ENCODE data around the gene MSL3B.
A peak's percentile ranks its signal among the peaks of the same experiment; 100 is the strongest.

Gene MSL3B

GRCh38 chr2:233822101-233822771, 46.0 kb downstream of the MSL3B start:
- DNase-seq, result peak in 8 of 42 donors; percentile 1 to 26 (median 10)
- intact Hi-C loops (cut with DNase I), result no loop called here

GRCh38 chr2:233821709-233822100, 46.5 kb downstream of the MSL3B start:
- intact Hi-C loops (cut with DNase I), result no loop called here
- DNase-seq, result peak in 5 of 42 donors; percentile 2 to 21 (median 5)

GRCh38 chr2:233821196-233821595, 47.0 kb downstream of the MSL3B start:
- DNase-seq, result peak in 3 of 42 donors; percentile 4 to 15 (median 5)
- intact Hi-C loops (cut with DNase I), result no loop called here

- DNase-seq, result peak in 4 of 42 donors; percentile 10 to 16 (median 12)
- intact Hi-C loops (cut with DNase I), result no loop called here
Observed at GRCh38 chr2:233820774-233821105, 47.4 kb downstream of the MSL3B start.

- DNase-seq, result peak in 4 of 42 donors; percentile 10 to 29 (median 10)
- intact Hi-C loops (cut with DNase I), result no loop called here
Observed at GRCh38 chr2:233819884-233820773, 48.1 kb downstream of the MSL3B start.

- intact Hi-C loops (cut with DNase I), result no loop called here
- peak in 6 of 42 donors; percentile 1 to 20 (median 5) for DNase-seq
Observed at GRCh38 chr2:233818639-233819621, 49.3 kb downstream of the MSL3B start.

- intact Hi-C loops (cut with DNase I), result no loop called here
- DNase-seq, result peak in 5 of 42 donors; percentile 2 to 23 (median 8)
Observed at GRCh38 chr2:233817995-233818638, 50.1 kb downstream of the MSL3B start.

GRCh38 chr2:233817361-233817911, 50.8 kb downstream of the MSL3B start:
- intact Hi-C loops (cut with DNase I), result no loop called here
- DNase-seq, result peak in 7 of 42 donors; percentile 1 to 16 (median 4)

- peak in 4 of 42 donors; percentile 4 to 13 (median 8) for DNase-seq
- intact Hi-C loops (cut with DNase I), result no loop called here
Observed at GRCh38 chr2:233816771-233817170, 51.4 kb downstream of the MSL3B start.

- intact Hi-C loops (cut with DNase I), result no loop called here
- peak in 2 of 42 donors; percentile 4 to 14 for DNase-seq
Observed at GRCh38 chr2:233816334-233816733, 51.9 kb downstream of the MSL3B start.

GRCh38 chr2:233815861-233816260, 52.3 kb downstream of the MSL3B start:
- DNase-seq, result no peak
- intact Hi-C loops (cut with DNase I), result no loop called here

All from head of caudate nucleus (tissue), 42 donors.